Islet of Langerhans (tissue), 1 donor: ENCODE results near the gene PLEKHM3.

Source experiments
- FAIRE-seq: peaks from one replicate; lab custom pipeline; 2011; peaks lifted over from hg19 to GRCh38; lab: Jason Lieb, UNC

The PLEKHM3 gene

GRCh38 chr2:207993151-207993763 is 32.1 kb downstream of the PLEKHM3 start:
- no peak for FAIRE-seq

GRCh38 chr2:207991944-207992343 is 33.4 kb downstream of the PLEKHM3 start:
- no peak for FAIRE-seq

- FAIRE-seq = no peak
Measured at GRCh38 chr2:207990784-207991183, 34.5 kb downstream of the PLEKHM3 start.

- no peak for FAIRE-seq
Measured at GRCh38 chr2:207988975-207989374, 36.4 kb downstream of the PLEKHM3 start.

- no peak for FAIRE-seq
Measured at GRCh38 chr2:207987025-207987716, 38.2 kb downstream of the PLEKHM3 start.

GRCh38 chr2:207984765-207985480 is 40.4 kb downstream of the PLEKHM3 start:
- no peak for FAIRE-seq

- no peak for FAIRE-seq
Measured at GRCh38 chr2:207983641-207984042, 41.7 kb downstream of the PLEKHM3 start.

- FAIRE-seq = no peak
Measured at GRCh38 chr2:207978177-207978948, 47.0 kb downstream of the PLEKHM3 start.

- FAIRE-seq = no peak
Measured at GRCh38 chr2:207975921-207976320, 49.4 kb downstream of the PLEKHM3 start.

GRCh38 chr2:207974216-207974605 is 51.1 kb downstream of the PLEKHM3 start:
- no peak for FAIRE-seq

- FAIRE-seq = no peak
Measured at GRCh38 chr2:207970826-207971180, 54.5 kb downstream of the PLEKHM3 start.

GRCh38 chr2:207970147-207970825 is 55.0 kb downstream of the PLEKHM3 start:
- no peak for FAIRE-seq

- FAIRE-seq = no peak
Measured at GRCh38 chr2:207969249-207969648, 56.1 kb downstream of the PLEKHM3 start.

GRCh38 chr2:207967121-207967520 is 58.2 kb downstream of the PLEKHM3 start:
- no peak for FAIRE-seq

GRCh38 chr2:207960911-207961310 is 64.4 kb downstream of the PLEKHM3 start:
- no peak for FAIRE-seq

- FAIRE-seq = no peak
Measured at GRCh38 chr2:207960090-207960489, 65.2 kb downstream of the PLEKHM3 start.

GRCh38 chr2:207956771-207957170 is 68.6 kb downstream of the PLEKHM3 start:
- no peak for FAIRE-seq

- FAIRE-seq = peak; percentile 17
Measured at GRCh38 chr2:207955456-207955855, 69.9 kb downstream of the PLEKHM3 start.

- FAIRE-seq = no peak
Measured at GRCh38 chr2:207953354-207953753, 72.0 kb downstream of the PLEKHM3 start.

GRCh38 chr2:207952564-207953345 is 72.6 kb downstream of the PLEKHM3 start:
- no peak for FAIRE-seq

- FAIRE-seq = no peak
Measured at GRCh38 chr2:207951734-207952470, 73.4 kb downstream of the PLEKHM3 start.
